H1 (cell line): ENCODE measurements around the gene DOCK1. TPM values are rescaled to one million over a fixed set of nuclear protein-coding genes. Genes with fewer than 3 reads are reported as not detected.

Experiments
- CTCF ChIA-PET: fragments of 300-600 bp; sonication (Branson Sonifier 250); formaldehyde crosslinking; loops from one replicate; lab custom pipeline; 2021; ENCODE audit not compliant: partially characterized antibody; lab: Charles Lee
- POLR2A ChIA-PET: fragments of 300-600 bp; sonication (Branson Sonifier 250); formaldehyde crosslinking; loops from one replicate; lab custom pipeline; 2021; ENCODE audit warnings: inconsistent platforms; ENCODE audit not compliant: partially characterized antibody; lab: Charles Lee
- DNase-seq, 2 experiments: peaks; one replicate each; pipeline versions ENCODE4 v3.0.0 to v3.0.0-alpha.2; 2010 to 2022; ENCODE audit warnings: low spot score in 2 of 2, low read depth in 1 of 2, mixed read lengths in 1 of 2
- FAIRE-seq: peaks from 2 replicates; lab custom pipeline; 2011; peaks lifted over from hg19 to GRCh38; lab: Jason Lieb, UNC
- H2AFZ ChIP-seq: 2 replicates; pipeline ENCODE4 v1.8.1; 2012; ENCODE audit warnings: low read length, inconsistent platforms
- H2AK5ac ChIP-seq: 2 replicates; pipeline ENCODE4 v1.6.1; 2013; ENCODE audit warnings: low read depth, low read length
- H2BK120ac ChIP-seq: replicated peaks from 2 replicates; pipeline ENCODE3; 2013; ENCODE audit warnings: low read depth, low read length, inconsistent platforms
- H2BK12ac ChIP-seq: 2 replicates; pipeline ENCODE4 v1.6.1; 2013; ENCODE audit warnings: low read depth, low read length
- H2BK15ac ChIP-seq: 2 replicates; pipeline ENCODE4 v1.6.1; 2013; ENCODE audit warnings: low read length
- H2BK20ac ChIP-seq: 2 replicates; pipeline ENCODE4 v1.6.1; 2013; ENCODE audit warnings: low read length
- H2BK5ac ChIP-seq: 2 replicates; pipeline ENCODE4 v1.6.1; 2013; ENCODE audit warnings: low read depth, low read length
- H3K14ac ChIP-seq: 2 replicates; pipeline ENCODE4 v1.6.1; 2013; ENCODE audit warnings: inconsistent platforms; ENCODE audit not compliant: insufficient read length
- H3K18ac ChIP-seq: 2 replicates; pipeline ENCODE4 v1.6.1; 2013; ENCODE audit warnings: low read length; ENCODE audit errors: extremely low read depth
- H3K23ac ChIP-seq: 2 replicates; pipeline ENCODE4 v1.6.1; 2013; ENCODE audit warnings: inconsistent platforms; ENCODE audit not compliant: insufficient read length
- H3K23me2 ChIP-seq: 2 replicates; pipeline ENCODE4 v1.6.1; 2013; ENCODE audit warnings: low read depth, low read length
- H3K27ac ChIP-seq: 2 replicates; pipeline ENCODE4 v1.6.1; 2011; ENCODE audit warnings: low read depth, low read length, inconsistent platforms
- H3K27me3 ChIP-seq, 4 experiments: replicated peaks in 1 of 4; 1 replicate in 1 of 4; 2 replicates in 3 of 4; pipeline versions ENCODE4 v1.6.1 to v1.8.1; 2011 to 2013; ENCODE audit warnings: low read length in 3 of 4, mild to moderate bottlenecking in 3 of 4, inconsistent platforms in 2 of 4, mixed read lengths in 2 of 4, moderate library complexity in 1 of 4; ENCODE audit not compliant: control insufficient read depth in 3 of 4, insufficient read depth in 3 of 4; ENCODE audit errors: extremely low read depth in 1 of 4
- H3K36me3 ChIP-seq, 4 experiments: 2 replicates each; pipeline versions ENCODE4 v1.6.1 to v1.8.1; 2011 to 2013; ENCODE audit warnings: mild to moderate bottlenecking in 4 of 4, low read length in 3 of 4, moderate library complexity in 2 of 4, control low read depth in 1 of 4, inconsistent platforms in 1 of 4; ENCODE audit not compliant: insufficient read depth in 4 of 4, control insufficient read depth in 2 of 4
- H3K4ac ChIP-seq: replicated peaks from 2 replicates; pipeline ENCODE3; 2013; ENCODE audit warnings: low read length, low read depth, mixed read lengths, inconsistent platforms; ENCODE audit not compliant: insufficient read length
- H3K4me1 ChIP-seq, 4 experiments: replicated peaks in 1 of 4; 1 replicate in 1 of 4; 2 replicates in 3 of 4; pipeline versions ENCODE4 v1.6.1 to v1.8.1; 2011 to 2013; ENCODE audit warnings: low read length in 3 of 4, inconsistent platforms in 2 of 4, mixed read lengths in 1 of 4; ENCODE audit not compliant: insufficient read depth in 4 of 4, control insufficient read depth in 3 of 4
- H3K4me2 ChIP-seq, 2 experiments: 2 replicates each; pipeline versions ENCODE4 v1.6.1 to v1.8.1; 2011 to 2013; ENCODE audit warnings: low read depth in 2 of 2, low read length in 2 of 2, control low read depth in 1 of 2, inconsistent platforms in 1 of 2, mild to moderate bottlenecking in 1 of 2; ENCODE audit not compliant: insufficient read depth in 1 of 2
- H3K4me3 ChIP-seq, 4 experiments: fragments of 200-600, 300-600 bp in 1 of 4; sonication (generic), shearing (Covaris generic), sonication (Bioruptor Twin) in 1 of 4; 2 replicates each; pipeline versions ENCODE4 v1.5.1 to v1.8.1; 2011 to 2016; ENCODE audit warnings: low read length in 4 of 4, low read depth in 3 of 4, control low read depth in 2 of 4, inconsistent platforms in 2 of 4, mild to moderate bottlenecking in 2 of 4, mixed read lengths in 1 of 4, moderate library complexity in 1 of 4; ENCODE audit not compliant: insufficient read depth in 2 of 4; ENCODE audit errors: extremely low read depth in 1 of 4
- H3K56ac ChIP-seq: replicated peaks from 2 replicates; pipeline ENCODE3; 2013; ENCODE audit warnings: low read depth, mild to moderate bottlenecking, mixed read lengths, low read length, inconsistent platforms; ENCODE audit not compliant: insufficient read length
- H3K79me1 ChIP-seq: 2 replicates; pipeline ENCODE4 v1.6.1; 2013; ENCODE audit warnings: low read depth, low read length, control low read depth
- H3K79me2 ChIP-seq, 2 experiments: 2 replicates each; pipeline versions ENCODE4 v1.6.1 to v1.8.1; 2012 to 2013; ENCODE audit warnings: low read length in 2 of 2, mild to moderate bottlenecking in 2 of 2, inconsistent platforms in 1 of 2; ENCODE audit not compliant: insufficient read depth in 2 of 2, control insufficient read depth in 1 of 2
- H3K9ac ChIP-seq, 4 experiments: replicated peaks in 1 of 4; 1 replicate in 1 of 4; 2 replicates in 3 of 4; pipeline versions ENCODE4 v1.6.1 to v1.8.1; 2011 to 2013; ENCODE audit warnings: low read depth in 3 of 4, low read length in 3 of 4, control low read depth in 2 of 4, mild to moderate bottlenecking in 2 of 4, moderate library complexity in 2 of 4, inconsistent platforms in 1 of 4; ENCODE audit errors: extremely low read depth in 1 of 4
- H3K9me3 ChIP-seq, 2 experiments: 2 replicates each; pipeline versions ENCODE4 v1.6.1 to v1.8.1; 2012 to 2013; ENCODE audit warnings: mild to moderate bottlenecking in 2 of 2, moderate library complexity in 2 of 2, control low read depth in 1 of 2, inconsistent platforms in 1 of 2, low read depth in 1 of 2, low read length in 1 of 2, mixed read lengths in 1 of 2; ENCODE audit not compliant: insufficient read depth in 2 of 2
- H4K20me1 ChIP-seq, 2 experiments: replicated peaks in 1 of 2; 2 replicates each; pipeline versions ENCODE3 to v1.8.1; 2011 to 2013; ENCODE audit warnings: inconsistent platforms in 2 of 2, low read length in 2 of 2, mild to moderate bottlenecking in 1 of 2; ENCODE audit not compliant: insufficient read depth in 2 of 2, control insufficient read depth in 1 of 2
- H4K5ac ChIP-seq: 2 replicates; pipeline ENCODE4 v1.6.1; 2013; ENCODE audit warnings: low read length, low read depth, mixed read lengths, inconsistent platforms; ENCODE audit not compliant: insufficient read length
- H4K8ac ChIP-seq: 2 replicates; pipeline ENCODE4 v1.8.0; 2013; ENCODE audit warnings: mild to moderate bottlenecking, moderate library complexity, low read length, inconsistent platforms; ENCODE audit not compliant: insufficient read depth; ENCODE audit errors: extremely low read depth
- H4K91ac ChIP-seq: replicated peaks from 2 replicates; pipeline ENCODE3; 2013; ENCODE audit warnings: low read length, mixed read lengths, inconsistent platforms; ENCODE audit not compliant: insufficient read length
- ATF2 ChIP-seq: IDR thresholded peaks from 2 replicates; pipeline ENCODE4 v1.6.1; 2012; ENCODE audit warnings: low read length, inconsistent platforms
- JUN ChIP-seq: IDR thresholded peaks from 2 replicates; pipeline ENCODE4 v1.6.1; 2011; ENCODE audit warnings: low read depth, mild to moderate bottlenecking, improper control_type of control experiment, low read length
- TBP ChIP-seq: IDR thresholded peaks from 2 replicates; pipeline ENCODE4 v1.6.1; 2011; ENCODE audit warnings: low read depth, low read length, improper control_type of control experiment
- USF2 ChIP-seq: IDR thresholded peaks from 2 replicates; pipeline ENCODE4 v1.6.1; 2011; ENCODE audit warnings: low read length, improper control_type of control experiment
- WGBS, 2 experiments: shearing (Covaris generic) in 1 of 2; methylation state at CpG; one replicate each; pipeline versions ENCODE4 v1.1.6 to v1.1.7; 2013 to 2015; ENCODE audit warnings: low lambda C conversion rate in 2 of 2, mixed read lengths in 2 of 2, inconsistent platforms in 1 of 2, low coverage in 1 of 2, missing lambda C conversion rate in 1 of 2; ENCODE audit not compliant: insufficient replicate concordance in 2 of 2, insufficient coverage in 1 of 2, insufficient read length in 1 of 2; ENCODE audit errors: extremely low coverage in 1 of 2, missing lambda C conversion rate in 1 of 2; 5-methylcytosine and 5-hydroxymethylcytosine counted together
- polyA plus RNA-seq, 7 experiments: library from polyadenylated mRNA; depleted of rRNA in 3 of 7; stranded (reverse) in 5 of 7; unstranded in 2 of 7; fragments of >200 nt in 5 of 7; fragments of 200-250 nt in 2 of 7; gene quantifications; 1 replicate in 5 of 7; 2 replicates in 1 of 7; 4 replicates in 1 of 7; pipeline versions ENCODE4 v1.2.1 to v1.2.3, GENCODE V29; 2011 to 2013; ENCODE audit warnings: missing spikeins in 2 of 7, mixed read lengths in 2 of 7
- total RNA-seq: library from RNA; stranded (reverse); fragmentation: NEBNext Ultra II Directional; extraction: Animal tissue kit (Norgen Biotek cat#: 25700); gene quantifications from 2 replicates; pipeline ENCODE4 v1.2.1, GENCODE V29; 2021
- TF ChIP-seq, protein P1 (sequence below): IDR thresholded peaks from 2 replicates; pipeline ENCODE4 v1.6.1; 2011; ENCODE audit warnings: low read depth, mild to moderate bottlenecking, low read length; ENCODE audit not compliant: insufficient read depth

DOCK1 gene
- total and polyA plus RNA-seq, 2 of the 8 experiments (the other 6 are each of a cell fraction or from before 2014, with no cell fraction given) = 11.6 to 53.0 TPM

DNA sequence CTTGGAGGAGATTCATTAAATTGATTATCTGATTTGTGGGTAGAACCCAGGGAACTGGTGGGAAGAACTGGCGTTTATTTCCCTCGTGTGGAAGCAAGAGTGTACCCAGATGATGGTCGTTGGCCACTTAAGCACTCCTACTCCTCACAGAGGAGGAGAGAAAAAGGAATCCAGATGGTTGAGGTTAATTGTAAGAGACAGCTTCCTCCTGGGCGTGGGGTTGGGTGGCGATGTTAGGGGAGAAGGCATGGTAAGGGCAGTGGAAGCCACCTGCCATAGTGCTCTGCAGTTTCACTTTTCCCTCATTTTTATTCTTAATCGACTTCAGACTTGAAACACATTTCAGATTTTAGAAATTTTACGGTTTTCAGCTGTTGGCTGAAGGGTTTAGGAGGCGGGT is 104.1 kb downstream of the DOCK1 start:
- H4K8ac ChIP-seq = no peak overlapping the region
- H2BK15ac ChIP-seq = no peak overlapping the region
- FAIRE-seq = no peak
- peaks cover 0 to 12% (median 2%) of the 10 kb centered on the region in 4 experiments; a peak in 4 of 8 replicates for H3K36me3 ChIP-seq
- CTCF ChIA-PET = no interaction called here
- no peak overlapping the region for H3K4ac ChIP-seq
- H3K14ac ChIP-seq = no peak overlapping the region
- no peak overlapping the region for H2BK12ac ChIP-seq
- H3K27me3 ChIP-seq = no peaks in the 10 kb centered on the region
- H4K20me1 ChIP-seq = peaks cover 0 to 6% of the 10 kb centered on the region in 2 experiments
- peaks cover 0 to 4% (median 0%) of the 10 kb centered on the region in 4 experiments; a peak in 2 of 7 replicates for H3K4me1 ChIP-seq
- no peak overlapping the region for H3K56ac ChIP-seq
- H4K5ac ChIP-seq = no peak overlapping the region
- no peaks in the 10 kb centered on the region; a peak in 1 of 4 replicates for H3K79me2 ChIP-seq
- DNase-seq = no peak
- H3K27ac ChIP-seq = no peak overlapping the region
- no peak overlapping the region for H4K91ac ChIP-seq
- H3K9me3 ChIP-seq = no peaks in the 10 kb centered on the region
- POLR2A ChIA-PET = no interaction called here
- H3K4me2 ChIP-seq = no peak overlapping the region
- no peak overlapping the region for H3K4me3 ChIP-seq
- H2BK20ac ChIP-seq = no peak overlapping the region
- no peak overlapping the region for H2BK120ac ChIP-seq
- no peak overlapping the region for H2AFZ ChIP-seq
- H3K9ac ChIP-seq = no peak overlapping the region
- H3K23me2 ChIP-seq = no peaks in the 10 kb centered on the region
- no peak overlapping the region for H2BK5ac ChIP-seq
- WGBS, 2 experiments = 90% methylated on average over 8 of the region's 8 CpGs; no CpG with 5 or more reads in 1 of the 2 experiments
- no peak overlapping the region for H3K23ac ChIP-seq
- no peak overlapping the region for H2AK5ac ChIP-seq
- no peak overlapping the region for H3K18ac ChIP-seq
- TF ChIP-seq ATF2 (no peak), TBP (no peak), JUN (no peak), USF2 (no peak)
- TF ChIP-seq, protein P1, sequence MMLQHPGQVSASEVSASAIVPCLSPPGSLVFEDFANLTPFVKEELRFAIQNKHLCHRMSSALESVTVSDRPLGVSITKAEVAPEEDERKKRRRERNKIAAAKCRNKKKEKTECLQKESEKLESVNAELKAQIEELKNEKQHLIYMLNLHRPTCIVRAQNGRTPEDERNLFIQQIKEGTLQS = no peak
- TF ChIP-seq, all 59 proteins: peak for 0
- no peaks in the 10 kb centered on the region; the same call in 1 of the 2 replicates for H3K79me1 ChIP-seq
